K562 (cell line): ENCODE results near the gene PNMA8B. TPM values are rescaled to one million over a fixed set of nuclear protein-coding genes. Genes with fewer than 3 reads are reported as not detected.

Experiments used
- ATAC-seq: fragments of 200-7000 bp; cut with Tn5 transposase; 3 replicates; pipeline ENCODE4 v1.9.1; 2020; ENCODE audit warnings: moderate library complexity
- BruUV-seq: library from RNA; stranded (reverse); fragments of 400-500 nt; replicated peaks from 2 replicates; lab custom pipeline; 2021; lab: Mats Ljungman, UMichigan
- CTCF ChIA-PET: fragments of 300-600 bp; formaldehyde crosslinking; extraction: SDS; loops from one replicate; lab custom pipeline; 2021; ENCODE audit warnings: low intra/inter-chr PET ratio; lab: Yijun Ruan, JAX
- POLR2A ChIA-PET: fragments of 300-600, 350-650 bp; sonication (Branson Sonifier 250); formaldehyde crosslinking; extraction: SDS; loops from one replicate; lab custom pipeline; 2021; ENCODE audit warnings: antibody characterized with exemption, inconsistent platforms; lab: Yijun Ruan, JAX
- DNase-seq, 4 experiments: peaks; one replicate each; pipeline versions ENCODE4 v3.0.0 to v3.0.0-alpha.2; 2011 to 2018; ENCODE audit warnings: low spot score in 3 of 4, mixed read lengths in 3 of 4; ENCODE audit errors: extremely low read depth in 1 of 4
- FAIRE-seq: peaks from 2 replicates; lab custom pipeline; 2011; peaks lifted over from hg19 to GRCh38; lab: Jason Lieb, UNC
- H2AFZ ChIP-seq: 2 replicates; pipeline ENCODE4 v1.6.0; 2011; ENCODE audit warnings: low read depth, low read length, control low read depth, inconsistent platforms
- H3K27ac ChIP-seq: fragments of 200-600 bp; 3 replicates; pipeline ENCODE4 v1.8.0; 2011; ENCODE audit warnings: low read depth, mild to moderate bottlenecking, control low read depth, inconsistent platforms, low read length, moderate library complexity, mixed read lengths; ENCODE audit errors: extremely low read depth
- H3K27me3 ChIP-seq, 2 experiments: fragments of 300-600 bp in 1 of 2; 2 replicates in 1 of 2; 3 replicates in 1 of 2; pipeline versions ENCODE4 v1.6.0 to v1.8.0; 2011; ENCODE audit warnings: inconsistent platforms in 2 of 2, low read length in 2 of 2, mild to moderate bottlenecking in 1 of 2, mixed read lengths in 1 of 2, moderate library complexity in 1 of 2; ENCODE audit not compliant: control insufficient read depth in 2 of 2, insufficient read depth in 2 of 2
- H3K36me3 ChIP-seq: fragments of 300-600 bp; 3 replicates; pipeline ENCODE4 v1.8.0; 2011; ENCODE audit warnings: mild to moderate bottlenecking, low read length, inconsistent platforms; ENCODE audit not compliant: control insufficient read depth, insufficient read depth
- H3K4me1 ChIP-seq, 2 experiments: fragments of 200-600 bp in 1 of 2; replicated peaks in 1 of 2; 2 replicates in 1 of 2; 3 replicates in 1 of 2; pipeline versions ENCODE4 v1.5.1 to v1.8.0; 2011; ENCODE audit warnings: inconsistent platforms in 2 of 2, low read length in 2 of 2, mild to moderate bottlenecking in 1 of 2, mixed read lengths in 1 of 2, moderate library complexity in 1 of 2; ENCODE audit not compliant: control insufficient read depth in 2 of 2, insufficient read depth in 2 of 2
- H3K4me2 ChIP-seq: 2 replicates; pipeline ENCODE4 v1.6.1; 2011; ENCODE audit warnings: low read length, control low read depth, inconsistent platforms, mixed read lengths; ENCODE audit not compliant: insufficient read depth
- H3K4me3 ChIP-seq: fragments of 200-600 bp; sonication (generic), shearing (Covaris generic); 2 replicates; pipeline ENCODE4 v1.5.1; 2016; ENCODE audit warnings: control low read depth, inconsistent platforms
- H3K79me2 ChIP-seq: fragments of 200-600 bp; 3 replicates; pipeline ENCODE4 v1.8.0; 2011; ENCODE audit warnings: low read length, inconsistent platforms; ENCODE audit not compliant: control insufficient read depth, insufficient read depth
- H3K9ac ChIP-seq, 2 experiments: 2 replicates each; pipeline versions ENCODE4 v1.6.0 to v1.6.1; 2011; ENCODE audit warnings: low read depth in 2 of 2, low read length in 2 of 2, control low read depth in 1 of 2, inconsistent platforms in 1 of 2, mild to moderate bottlenecking in 1 of 2, mixed read lengths in 1 of 2; ENCODE audit not compliant: insufficient read depth in 1 of 2
- H3K9me1 ChIP-seq: one replicate; pipeline ENCODE4 v1.6.0; 2011; ENCODE audit warnings: inconsistent platforms, mild to moderate bottlenecking, low read length, moderate library complexity; ENCODE audit not compliant: control insufficient read depth, insufficient read depth
- H3K9me3 ChIP-seq: replicated peaks from 2 replicates; pipeline ENCODE4 v1.5.1; 2011; ENCODE audit warnings: low read depth, low read length, inconsistent platforms; ENCODE audit not compliant: control insufficient read depth, insufficient read depth
- H4K20me1 ChIP-seq: replicated peaks from 2 replicates; pipeline ENCODE4 v1.6.1; 2011; ENCODE audit warnings: low read length, inconsistent platforms, mixed read lengths; ENCODE audit not compliant: control insufficient read depth, insufficient read depth
- CHD2 ChIP-seq: IDR thresholded peaks from 2 replicates; pipeline ENCODE4 v1.6.1; 2011; ENCODE audit warnings: low read depth, low read length
- DLX4 ChIP-seq: fragments of 250-450 bp; sonication (Bioruptor Pico); IDR thresholded peaks from 2 replicates; pipeline ENCODE4 v1.6.1; 2021; ENCODE audit warnings: mild to moderate bottlenecking
- ETS1 ChIP-seq: conservative IDR thresholded peaks from 2 replicates; pipeline ENCODE4 v1.6.1; 2011; ENCODE audit warnings: low read depth, mild to moderate bottlenecking, low read length; ENCODE audit not compliant: control insufficient read depth
- FUS ChIP-seq: fragments of 200-400 bp; formaldehyde crosslinking; optimal IDR thresholded peaks from 2 replicates; pipeline ENCODE3; 2017; ENCODE audit warnings: low read depth, low read length
- MBD2 ChIP-seq: sonication (generic); IDR thresholded peaks from 2 replicates; pipeline ENCODE4 v1.6.1; 2016; ENCODE audit warnings: low read depth, borderline replicate concordance
- NFRKB ChIP-seq: fragments of 450-650 bp; IDR thresholded peaks from 2 replicates; pipeline ENCODE4 v1.6.1; 2016; ENCODE audit warnings: low read depth
- NR2C1 ChIP-seq, 2 experiments: fragments of 450-650 bp; IDR thresholded peaks; 2 replicates each; pipeline ENCODE4 v1.6.1; 2017; ENCODE audit warnings: mild to moderate bottlenecking in 2 of 2, antibody characterized with exemption in 1 of 2, inconsistent platforms in 1 of 2, missing compliant biosample characterization in 1 of 2, missing genetic modification characterization in 1 of 2
- POU5F1 ChIP-seq: fragments of 150-350 bp; IDR thresholded peaks from 2 replicates; pipeline ENCODE4 v1.6.1; 2014; ENCODE audit warnings: borderline replicate concordance, low read length, low read depth, mild to moderate bottlenecking; ENCODE audit not compliant: partially characterized antibody
- RBM25 ChIP-seq: fragments of 200-400 bp; formaldehyde crosslinking; IDR thresholded peaks from 2 replicates; pipeline ENCODE4 v1.6.1; 2018; ENCODE audit warnings: low read length, low read depth, moderate library complexity; ENCODE audit not compliant: severe bottlenecking
- WHSC1 ChIP-seq: IDR thresholded peaks from one replicate; pipeline ENCODE4 v1.6.1; 2012; ENCODE audit warnings: low read length, control low read depth, inconsistent platforms
- ZNF140 ChIP-seq: fragments of 250-450 bp; sonication (Bioruptor Pico); IDR thresholded peaks from 2 replicates; pipeline ENCODE4 v1.8.0; 2021; ENCODE audit warnings: moderate library complexity, mild to moderate bottlenecking, inconsistent platforms
- ZNF449 ChIP-seq: fragments of 250-450 bp; sonication (Bioruptor Pico); IDR thresholded peaks from 2 replicates; pipeline ENCODE4 v1.8.0; 2022; ENCODE audit warnings: moderate library complexity, mild to moderate bottlenecking, inconsistent platforms
- WGBS: fragments of 100-300 bp; shearing (Covaris generic); methylation state at CpG from one replicate; pipeline ENCODE4 v1.1.6; 2016; ENCODE audit warnings: low coverage, mixed read lengths; ENCODE audit not compliant: insufficient coverage; ENCODE audit errors: missing lambda C conversion rate; 5-methylcytosine and 5-hydroxymethylcytosine counted together
- in situ Hi-C: fragments of 300-500 bp; cut with MboI; formaldehyde crosslinking; loops from 4 replicates; pipeline ENCODE4 v1.15.0; 2018; ENCODE audit warnings: inconsistent platforms, mixed read lengths
- intact Hi-C: fragments of 100-400 bp; cut with micrococcal nuclease; formaldehyde crosslinking; loops from 2 replicates; pipeline ENCODE4 v1.14.2; 2022
- polyA plus RNA-seq, 8 experiments: library from polyadenylated mRNA; depleted of rRNA in 4 of 8; stranded (reverse) in 5 of 8; unstranded in 3 of 8; fragments of >200 nt; fragmentation: Nextera tagmentation in 2 of 8; fragmentation: Illumina TruSeq in 1 of 8; extraction: Ambion mirVana in 2 of 8; extraction: Trizol in 1 of 8; gene quantifications; 2 replicates each; pipeline versions ENCODE4 v1.2.1 to v1.2.3, GENCODE V29; 2011 to 2014; ENCODE audit warnings: inconsistent platforms in 1 of 8, missing spikeins in 1 of 8
- total RNA-seq, 7 experiments: library from RNA; depleted of rRNA in 6 of 7; stranded (reverse); fragments of >200 nt in 6 of 7; fragmentation: Illumina TruSeq in 2 of 7; extraction: Trizol in 2 of 7; gene quantifications; 2 replicates each; pipeline versions ENCODE4 v1.2.1 to v1.2.3, GENCODE V29; 2011 to 2021; ENCODE audit warnings: low replicate concordance in 1 of 7

The PNMA8B gene
- total and polyA plus RNA-seq, 9 of the 15 experiments (the other 6 are each of a cell fraction or from before 2014, with no cell fraction given), result not detected

DNA sequence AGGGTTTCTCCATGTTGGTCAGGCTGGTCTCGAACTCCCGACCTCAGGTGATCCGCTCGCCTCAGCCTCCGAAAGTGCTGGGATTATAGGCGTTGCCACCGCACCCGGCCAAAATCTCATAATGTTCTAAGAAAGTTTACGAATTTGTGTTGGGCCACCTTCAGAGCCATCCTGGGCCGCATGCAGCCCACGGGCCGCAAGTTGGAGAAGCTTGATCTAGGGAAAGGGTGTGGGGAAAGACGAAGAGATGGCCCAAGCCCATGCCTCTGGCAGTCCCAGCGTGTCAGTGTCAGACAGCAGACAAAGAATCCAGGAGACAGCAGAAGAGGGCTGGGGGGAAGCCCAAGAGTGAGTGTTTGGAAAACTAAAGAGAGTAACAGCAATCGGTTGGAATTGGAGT is 49.6 kb downstream of the PNMA8B start:
- no peaks in the 10 kb centered on the region for H3K36me3 ChIP-seq
- intact Hi-C loops, result no loop called here
- H3K9me3 ChIP-seq, result peaks cover 2% of the 10 kb centered on the region
- 15% methylated on average over 11 of the region's 15 CpGs for WGBS
- ChIA-PET CTCF (interaction anchor here (0.6 kb wide), 1 partner anchor 11 kb away, joined by 3 read pairs; no protein-coding TSS in a partner anchor), POLR2A (interaction anchor here (1.0 kb wide), 1 partner anchor 11 kb away, joined by 4 read pairs; no protein-coding TSS in a partner anchor)
- H3K4me2 ChIP-seq, result no peak overlapping the region
- no peaks in the 10 kb centered on the region for H3K9me1 ChIP-seq
- no peak for ATAC-seq
- peaks cover 12 to 29% of the 10 kb centered on the region in 2 experiments for H3K27me3 ChIP-seq
- in situ Hi-C loops, result no loop called here
- FAIRE-seq, result no peak
- no peak overlapping the region for H3K9ac ChIP-seq
- H3K4me1 ChIP-seq, result no peaks in the 10 kb centered on the region
- no peaks in the 10 kb centered on the region for H3K79me2 ChIP-seq
- H2AFZ ChIP-seq, result no peak overlapping the region
- DNase-seq, result no peak
- BruUV-seq, result no TSS peak
- no peak for TF ChIP-seq FUS
- TF ChIP-seq ZNF449 (CRISPR knock-in tag), result no peak
- no peak for TF ChIP-seq NR2C1 (IDR thresholded peaks at IDR 0.05)
- TF ChIP-seq NR2C1 (tag; IDR thresholded peaks at IDR 0.05), result no peak
- TF ChIP-seq WHSC1, result no peak
- no peak for TF ChIP-seq MBD2
- no peak for TF ChIP-seq CHD2
- TF ChIP-seq NFRKB, result no peak
- no peak for TF ChIP-seq POU5F1
- TF ChIP-seq ZNF140 (CRISPR knock-in tag), result no peak
- TF ChIP-seq DLX4 (CRISPR knock-in tag), result no peak
- TF ChIP-seq ETS1, result no peak
- no peak for TF ChIP-seq RBM25
- no peak overlapping the region for H3K27ac ChIP-seq
- no peaks in the 10 kb centered on the region for H4K20me1 ChIP-seq
- H3K4me3 ChIP-seq, result no peak overlapping the region
